GM12891 (cell line): ENCODE measurements around the gene KIF16B.

Source experiments
- PAX5 ChIP-seq: IDR thresholded peaks from 2 replicates; pipeline ENCODE4 v1.6.1; 2011; ENCODE audit warnings: low read length, moderate library complexity, mild to moderate bottlenecking; ENCODE audit not compliant: insufficient read depth, severe bottlenecking
- POLR2A ChIP-seq: IDR thresholded peaks from 2 replicates; pipeline ENCODE4 v1.6.1; 2011; ENCODE audit warnings: low read depth, low read length, control low read depth
- POLR2AphosphoS5 ChIP-seq: IDR thresholded peaks from 2 replicates; pipeline ENCODE4 v1.6.1; 2011; ENCODE audit warnings: low read depth, low read length, control low read depth
- POU2F2 ChIP-seq: IDR thresholded peaks from 2 replicates; pipeline ENCODE4 v1.6.1; 2011; ENCODE audit warnings: low read depth, mild to moderate bottlenecking, control low read depth, low read length, moderate library complexity
- SPI1 ChIP-seq: IDR thresholded peaks from 2 replicates; pipeline ENCODE4 v1.6.1; 2011; ENCODE audit warnings: low read depth, low read length, control low read depth
- TAF1 ChIP-seq: IDR thresholded peaks from 2 replicates; pipeline ENCODE4 v1.6.1; 2011; ENCODE audit warnings: low read depth, low read length, control low read depth

GRCh38 chr20:16353417-16353781 lies 219.8 kb downstream of the KIF16B start:
- TF ChIP-seq POLR2A (no peak), TAF1 (no peak), POLR2AphosphoS5 (no peak), SPI1 (no peak), POU2F2 (no peak), PAX5 (no peak)
